Motor neuron (in vitro differentiated cells): ENCODE measurements around the gene ARL4D. TPM values are rescaled to one million over a fixed set of nuclear protein-coding genes. Genes with fewer than 3 reads are reported as not detected.
"Not testable (repeated sequence)": the region's sequence is repeated elsewhere in the genome, so short reads cannot be mapped to it uniquely, and the experiment has no call there.

Experiments
- ATAC-seq, 8 experiments: fragments of 200-7000 bp; cut with Tn5 transposase; replicated peaks in 6 of 8; 2 replicates each; pipeline ENCODE4 v1.8.0; 2021; ENCODE audit warnings: mild to moderate bottlenecking in 8 of 8, moderate library complexity in 8 of 8
- H3K27ac ChIP-seq, 2 donors: fragments of 250-450 bp; sonication (Bioruptor Pico); 2 replicates each; pipeline ENCODE4 v1.9.0; 2021; ENCODE audit warnings: antibody characterized with exemption in 2 of 2, mild to moderate bottlenecking in 2 of 2, moderate library complexity in 1 of 2
- H3K4me1 ChIP-seq, 2 donors: fragments of 250-450 bp; sonication (Bioruptor Pico); replicated peaks in 1 of 2; 2 replicates each; pipeline ENCODE4 v1.6.1; 2021; ENCODE audit warnings: antibody characterized with exemption in 2 of 2, mild to moderate bottlenecking in 2 of 2, moderate library complexity in 1 of 2
- H3K4me3 ChIP-seq, 5 donors: fragments of 250-450 bp; sonication (Bioruptor Pico); 2 replicates each; pipeline ENCODE4 v1.9.0; 2021; ENCODE audit warnings: antibody characterized with exemption in 5 of 5, mild to moderate bottlenecking in 5 of 5, moderate library complexity in 4 of 5
- WGBS, 10 experiments: fragments of 450-650 bp; shearing (Covaris generic); methylation state at CpG; one replicate each; pipeline ENCODE4 v1.0.0; 2022; 5-methylcytosine and 5-hydroxymethylcytosine counted together
- in situ Hi-C, 9 experiments: fragments of 400-800 bp; cut with MboI; loops; one replicate each; pipeline ENCODE4 v1.15.0; 2021; ENCODE audit warnings: low sequenced_read_pairs in 9 of 9, low pct_unique_long_range_greater_than_20kb in 2 of 9; ENCODE audit not compliant: unreplicated experiment in 9 of 9
- total RNA-seq, 8 experiments: library from RNA; unstranded; fragments of 300-600 nt; gene quantifications; 2 replicates each; pipeline versions ENCODE4 v1.2.3 to v1.2.4, GENCODE V29; 2022

The ARL4D gene
- total RNA-seq, 8 experiments from 2014 or later, result 3.9 to 37.7 (median 10.9) TPM

DNA sequence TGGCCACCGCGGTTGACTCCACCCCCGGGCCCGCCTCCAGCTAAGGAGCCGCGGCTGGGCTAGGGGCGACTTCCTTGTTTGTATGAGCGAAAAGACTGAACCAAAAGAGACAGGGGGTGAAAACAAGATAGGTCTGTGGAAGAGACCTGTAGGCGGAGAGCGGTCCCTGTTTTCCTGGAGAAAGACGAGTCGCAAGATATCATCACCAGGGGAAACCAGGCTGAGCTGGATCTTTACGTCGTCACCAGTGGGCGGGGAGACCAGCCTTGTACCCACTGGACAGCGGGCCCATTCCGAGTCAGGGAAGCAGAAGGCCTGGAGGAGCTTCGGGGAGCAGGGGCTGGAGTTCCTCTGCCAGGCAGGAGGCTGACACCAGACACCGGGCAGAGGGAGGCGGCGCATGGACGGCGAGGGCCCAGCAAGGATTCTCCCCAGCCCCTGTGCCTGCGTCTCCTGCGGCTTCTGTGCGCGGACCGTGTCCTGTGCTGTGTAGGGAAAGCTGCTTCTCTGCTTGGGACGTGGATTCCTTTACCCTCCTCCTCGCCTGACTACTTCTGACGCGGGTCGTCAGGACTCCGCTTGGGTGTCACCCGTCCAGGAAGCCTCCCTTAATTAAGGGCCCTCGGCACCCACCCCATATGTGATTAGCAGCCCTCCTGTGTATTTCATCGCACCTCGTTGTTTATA, 10.3 kb upstream of the ARL4D start:
- ATAC-seq, result peak; percentile 72 to 94 (median 88)
- Histone ChIP-seq H3K4me1 (peaks cover 4 to 5% of the 10 kb centered on the region in 2 donors), H3K27ac (peak overlapping the region; percentile 88 to 90), H3K4me3 (peak overlapping the region; percentile 39 to 50 (median 43))
- in situ Hi-C loops, result no loop called here
- 0 to 35% (median 0%) methylated on average over 1 to 20 of the region's 38 CpGs for WGBS, 10 experiments

DNA sequence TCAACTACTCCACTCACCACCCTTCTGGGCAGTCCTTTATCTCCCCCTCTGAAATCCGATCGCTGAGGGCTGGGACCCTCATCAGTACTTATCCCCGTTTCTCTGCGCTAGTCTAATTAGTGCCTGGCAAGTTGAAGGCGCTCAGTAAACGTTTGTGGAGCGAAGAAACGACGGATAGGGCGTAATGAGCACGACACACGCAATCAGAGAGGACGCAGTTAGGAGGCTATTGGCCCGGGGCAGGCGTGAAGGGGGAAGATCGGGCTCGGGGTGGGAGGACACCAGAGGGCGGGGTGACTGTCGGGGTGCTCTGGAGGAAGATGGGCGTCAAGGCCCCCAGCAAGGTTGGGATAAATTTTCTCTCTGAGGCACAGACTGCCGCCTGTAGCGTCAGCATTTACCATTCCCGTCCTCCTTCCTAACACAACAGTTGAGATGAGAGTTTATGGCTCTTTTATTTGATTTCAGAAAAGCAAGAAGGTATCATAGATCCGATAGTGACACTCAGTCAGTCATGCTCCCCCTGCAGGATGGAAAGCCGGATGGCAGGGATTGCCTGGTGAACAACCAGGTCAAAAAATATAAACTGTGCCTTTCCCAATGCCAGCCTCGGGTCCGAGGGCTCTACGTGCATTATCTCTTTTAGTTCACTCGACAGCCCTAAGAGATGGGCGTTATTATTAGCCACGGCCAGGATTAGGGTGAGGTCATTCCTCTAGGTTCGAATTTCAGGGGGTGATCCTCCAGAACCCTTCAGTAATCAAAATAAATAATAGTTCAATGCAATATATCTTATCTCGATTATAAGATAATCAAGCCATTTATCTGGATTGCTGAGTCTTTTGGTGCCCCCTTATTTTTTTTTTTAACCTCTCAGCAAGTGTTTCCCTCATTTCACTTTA, 9.5 kb upstream of the ARL4D start:
- peak overlapping the region; percentile 88 to 90 for H3K27ac ChIP-seq
- peaks cover 4 to 5% of the 10 kb centered on the region in 2 donors for H3K4me1 ChIP-seq
- 0 to 80% (median 13%) methylated on average over 1 to 21 of the region's 33 CpGs for WGBS, 10 experiments
- peak; percentile 37 to 66 (median 54) for ATAC-seq
- in situ Hi-C loops, result no loop called here
- H3K4me3 ChIP-seq, result peak overlapping the region; percentile 39 to 50 (median 43)

DNA sequence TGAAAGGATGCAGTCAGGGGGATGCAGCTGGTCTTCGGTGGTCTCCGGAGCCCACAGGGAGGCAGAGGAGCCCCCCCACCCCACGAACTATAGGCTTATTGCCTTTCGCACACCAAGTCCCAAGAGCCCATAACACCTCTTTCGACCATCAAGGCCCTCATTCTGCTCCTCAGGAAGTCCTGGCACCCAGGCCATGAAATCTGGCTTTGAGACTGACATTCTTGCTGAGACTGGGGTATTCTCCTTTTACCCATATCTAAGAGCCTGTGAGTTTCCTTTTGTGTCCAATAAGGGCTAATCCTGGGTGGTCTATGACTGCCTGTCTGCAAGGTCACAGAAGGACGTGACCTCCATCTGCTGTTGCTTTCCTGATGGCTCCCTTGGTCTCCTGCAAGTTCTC, 6.4 kb upstream of the ARL4D start:
- peaks cover 4 to 5% of the 10 kb centered on the region in 2 donors for H3K4me1 ChIP-seq
- H3K27ac ChIP-seq, result no peak overlapping the region
- in situ Hi-C loops, result loop anchor here in 6 of 9 experiments (10.0 kb wide), 2 partner anchors 82 to 92 kb away; partner anchors contain the start of gene DHX8 (in 5 of the 6)
- H3K4me3 ChIP-seq, result no peak overlapping the region
- no peak for ATAC-seq
- WGBS, 10 experiments, result 20 to 76% (median 67%) methylated on average over 1 to 6 of the region's 6 CpGs; no CpG with 5 or more reads in 7 of the 10 experiments

DNA sequence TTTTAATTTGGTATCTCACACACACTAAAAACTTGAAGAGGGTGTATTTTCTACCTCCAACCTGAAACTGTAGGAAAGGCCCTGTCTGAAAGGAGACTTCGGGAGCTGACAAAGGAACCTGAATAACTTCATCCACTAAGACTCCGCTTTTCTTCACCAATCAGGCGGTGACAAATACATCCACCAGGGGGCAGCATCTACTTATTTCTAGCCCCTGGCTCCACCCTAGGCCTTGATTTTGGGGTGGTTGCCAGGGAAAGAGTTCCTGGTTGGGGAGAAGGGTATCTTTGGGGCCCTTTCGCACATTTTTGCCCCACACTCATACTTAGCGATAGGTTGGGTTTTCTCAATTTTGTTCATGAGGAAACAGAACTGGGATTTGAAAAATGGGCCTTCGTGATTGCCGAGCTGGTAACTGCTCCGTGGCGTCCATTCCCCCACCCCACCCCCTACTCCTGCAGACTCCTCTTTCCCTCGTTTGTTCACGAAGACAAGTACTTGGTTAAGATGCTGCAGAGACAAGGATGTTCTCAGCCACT, 4.8 kb upstream of the ARL4D start:
- 8 to 70% (median 28%) methylated on average over 1 to 10 of the region's 11 CpGs; no CpG with 5 or more reads in 2 of the 10 experiments for WGBS, 10 experiments
- in situ Hi-C loops, result loop anchor here in 6 of 9 experiments (10.0 kb wide), 2 partner anchors 81 to 91 kb away; partner anchors contain the start of gene DHX8 (in 5 of the 6)
- Histone ChIP-seq H3K4me1 (peaks cover 0 to 5% of the 10 kb centered on the region in 2 donors), H3K27ac (no peak overlapping the region), H3K4me3 (no peak overlapping the region)
- peak; percentile 21 to 51 (median 42) for ATAC-seq

DNA sequence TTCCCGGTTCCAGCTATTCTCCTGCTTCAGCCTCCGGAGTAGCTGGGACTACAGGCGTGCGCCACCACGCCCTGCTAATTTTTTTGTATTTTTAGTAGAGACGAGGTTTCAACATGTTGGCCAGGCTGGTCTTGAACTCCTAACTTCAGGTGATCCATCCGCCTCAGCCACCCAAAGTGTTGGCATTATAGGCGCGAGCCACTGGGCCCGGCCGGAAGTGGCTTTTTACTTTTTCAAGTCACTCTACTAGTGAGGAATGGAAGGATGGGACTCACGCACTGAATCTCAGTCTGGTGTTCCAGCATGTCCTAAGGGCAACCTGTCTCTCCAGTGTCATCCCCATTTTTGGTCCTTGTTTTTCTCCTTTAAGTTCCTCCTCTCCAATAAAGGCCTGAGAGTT, 4.1 kb upstream of the ARL4D start:
- not testable (repeated sequence) for H3K4me3 ChIP-seq, ATAC-seq, H3K27ac ChIP-seq, H3K4me1 ChIP-seq
- in situ Hi-C loops, result loop anchor here in 8 of 9 experiments (5.0 to 10.0 kb wide), 3 partner anchors 80 to 90 kb away; partner anchors contain the start of gene DHX8 (in 7 of the 8)
- WGBS, 10 experiments, result 60 to 100% (median 85%) methylated on average over 1 to 8 of the region's 12 CpGs; no CpG with 5 or more reads in 4 of the 10 experiments

DNA sequence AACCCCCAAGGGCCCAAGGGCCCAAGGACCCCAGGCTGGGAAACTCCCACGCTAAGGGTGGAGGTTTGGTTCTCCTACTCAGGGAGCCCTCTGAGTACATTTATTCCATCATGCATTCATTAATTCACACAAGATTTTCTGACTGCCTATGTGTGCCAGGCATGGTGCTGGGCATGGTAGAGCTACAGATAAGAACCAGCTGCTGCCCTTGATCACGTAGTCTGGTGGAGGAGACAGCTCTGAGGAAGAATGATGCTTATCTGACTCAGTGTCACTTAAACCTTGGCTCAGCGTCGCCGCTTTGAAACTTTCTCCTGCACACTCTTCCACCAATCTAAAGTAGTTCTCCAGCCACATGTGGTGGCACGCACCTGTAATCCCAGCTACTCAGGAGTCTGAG, 3.6 kb upstream of the ARL4D start:
- in situ Hi-C loops, result loop anchor here in 8 of 9 experiments (5.0 to 10.0 kb wide), 3 partner anchors 80 to 90 kb away; partner anchors contain the start of gene DHX8 (in 7 of the 8)
- WGBS, 10 experiments, result 80 to 85% methylated on average over 1 to 4 of the region's 6 CpGs; no CpG with 5 or more reads in 8 of the 10 experiments

DNA sequence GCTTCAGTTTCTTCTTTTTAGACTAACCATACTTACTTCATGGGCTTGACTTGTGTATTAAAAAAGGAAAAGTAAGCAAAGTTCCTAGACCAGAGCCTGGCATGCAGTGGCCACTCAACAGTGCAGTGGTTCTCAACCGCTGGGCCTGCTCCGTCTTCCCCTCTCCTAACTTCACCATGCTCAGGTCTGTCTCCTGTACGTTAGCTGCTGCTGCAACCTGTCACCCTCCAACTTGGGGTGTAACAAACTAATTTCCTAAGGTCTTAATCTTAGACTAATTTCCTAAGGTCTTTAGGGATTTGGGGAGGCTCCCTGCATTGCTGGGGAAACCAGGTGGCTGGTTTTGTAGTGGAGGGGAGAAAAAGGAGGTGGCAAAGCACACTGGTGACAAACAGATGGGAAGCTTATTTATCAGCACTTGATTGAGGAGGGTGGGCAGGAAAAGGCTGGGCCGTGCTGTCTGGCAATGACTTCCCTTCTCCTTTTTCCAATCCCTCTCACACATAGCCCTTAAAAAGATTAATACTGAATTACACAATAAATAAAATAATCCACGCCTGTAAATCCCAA, 2.2 kb upstream of the ARL4D start:
- Histone ChIP-seq H3K27ac (no peak overlapping the region), H3K4me1 (peaks cover 9 to 19% of the 10 kb centered on the region in 2 donors), H3K4me3 (no peak overlapping the region)
- WGBS, 10 experiments, result 20 to 100% (median 84%) methylated on average over 1 to 5 of the region's 5 CpGs; no CpG with 5 or more reads in 3 of the 10 experiments
- in situ Hi-C loops, result loop anchor here in 8 of 9 experiments (5.0 to 10.0 kb wide), 3 partner anchors 78 to 88 kb away; partner anchors contain the start of gene DHX8 (in 7 of the 8)
- ATAC-seq, result no peak

More for the DNA sequence above, 3.6 kb upstream of the ARL4D start:
- Histone ChIP-seq H3K27ac (no peak overlapping the region), H3K4me3 (no peak overlapping the region), H3K4me1 (peaks cover 2 to 5% of the 10 kb centered on the region in 2 donors)
- no peak for ATAC-seq

DNA sequence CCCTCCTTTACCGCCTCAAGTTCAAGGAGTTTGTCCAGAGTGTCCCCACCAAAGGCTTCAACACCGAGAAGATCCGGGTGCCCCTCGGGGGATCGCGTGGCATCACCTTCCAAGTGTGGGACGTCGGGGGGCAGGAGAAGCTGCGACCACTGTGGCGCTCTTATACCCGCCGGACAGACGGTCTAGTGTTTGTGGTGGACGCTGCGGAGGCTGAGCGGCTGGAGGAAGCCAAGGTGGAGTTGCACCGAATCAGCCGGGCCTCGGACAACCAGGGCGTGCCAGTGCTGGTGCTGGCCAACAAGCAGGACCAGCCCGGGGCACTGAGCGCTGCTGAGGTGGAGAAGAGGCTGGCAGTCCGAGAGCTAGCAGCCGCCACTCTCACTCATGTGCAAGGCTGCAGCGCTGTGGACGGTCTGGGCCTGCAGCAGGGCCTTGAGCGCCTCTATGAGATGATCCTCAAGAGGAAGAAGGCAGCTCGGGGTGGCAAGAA, 1.1 kb downstream of the ARL4D start:
- Histone ChIP-seq H3K4me1 (peaks cover 6 to 21% of the 10 kb centered on the region in 2 donors), H3K4me3 (peak overlapping the region in 4 of 5 donors; percentile 51 to 95 (median 72)), H3K27ac (no peak overlapping the region)
- peak in 5 of 8 experiments; percentile 2 to 16 (median 8) for ATAC-seq
- 80 to 100% (median 94%) methylated on average over 1 to 7 of the region's 28 CpGs; no CpG with 5 or more reads in 6 of the 10 experiments for WGBS, 10 experiments
- in situ Hi-C loops, result loop anchor here (5.0 to 10.0 kb wide), 3 partner anchors 75 to 85 kb away; partner anchors contain the start of gene DHX8 (in 8 of the 9)

DNA sequence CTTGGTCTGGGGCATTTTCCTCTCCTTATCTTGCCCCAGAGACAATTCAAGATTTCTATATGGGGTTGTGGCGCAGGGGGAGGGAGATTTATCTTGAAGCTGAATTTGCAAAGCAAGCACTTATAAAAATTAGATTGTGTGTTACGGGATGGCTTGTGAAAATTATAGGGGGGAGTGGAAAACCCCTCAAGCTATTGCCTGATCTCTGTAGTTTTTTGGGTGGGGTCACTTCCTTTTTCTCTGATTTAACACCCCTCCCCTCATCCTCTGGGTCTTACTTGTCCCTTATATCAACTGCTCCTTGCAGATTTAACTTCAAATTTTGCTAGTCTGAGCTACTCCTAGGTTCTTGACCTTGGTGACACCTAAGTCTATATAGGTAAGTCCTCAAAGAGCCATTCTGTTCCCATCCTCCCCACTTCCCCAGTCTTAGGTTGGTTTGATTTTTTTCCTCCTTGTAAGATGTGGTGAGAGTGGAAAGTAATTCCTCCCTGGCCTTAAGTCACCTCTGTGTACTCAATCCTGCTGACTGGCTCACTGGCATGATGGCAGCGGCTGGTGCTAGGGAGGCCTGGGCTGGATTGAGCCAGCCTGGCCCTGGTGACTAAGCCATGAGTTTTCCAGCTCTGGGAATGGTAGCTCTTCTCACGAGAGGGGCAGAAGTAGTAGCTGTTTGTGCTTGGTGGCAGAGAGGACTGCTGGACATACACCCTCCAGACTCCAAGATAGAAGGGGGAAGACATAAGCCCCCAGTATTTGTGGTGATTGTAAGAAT, 2.3 kb downstream of the ARL4D start:
- 0 to 100% (median 66%) methylated on average over 1 to 4 of the region's 4 CpGs; no CpG with 5 or more reads in 2 of the 10 experiments for WGBS, 10 experiments
- Histone ChIP-seq H3K4me1 (peaks cover 6 to 21% of the 10 kb centered on the region in 2 donors), H3K4me3 (peak overlapping the region in 2 of 5 donors; percentile 51 to 76), H3K27ac (peak overlapping the region in 1 of 2 donors; percentile 24)
- in situ Hi-C loops, result loop anchor here in 1 of 9 experiments (10.0 kb wide), 1 partner anchor 84 kb away; the partner anchor contains the start of gene DHX8
- peak; percentile 4 to 81 (median 61) for ATAC-seq

DNA sequence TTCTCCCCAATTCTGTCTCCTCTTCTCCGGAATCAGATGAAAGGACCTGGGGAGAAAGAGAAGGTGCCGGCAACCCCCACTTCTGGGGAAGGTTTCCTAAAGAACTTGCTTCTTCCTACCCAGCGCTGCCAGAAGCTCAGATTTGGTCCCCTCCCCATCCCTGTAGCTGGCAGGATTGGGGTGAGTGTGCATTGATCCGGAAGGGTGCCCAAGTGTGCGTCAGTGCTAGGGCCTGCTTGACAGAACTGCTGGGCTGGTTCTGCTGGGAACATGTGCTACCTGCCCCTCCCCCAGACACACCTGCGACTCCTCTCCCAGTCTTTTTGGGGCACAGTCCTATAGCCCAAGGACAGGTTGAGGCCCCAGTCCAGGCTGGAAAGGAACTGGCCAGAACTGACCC, 3.3 kb downstream of the ARL4D start:
- no peak overlapping the region for H3K4me3 ChIP-seq
- ATAC-seq, result peak in 1 of 8 experiments; percentile 1
- H3K27ac ChIP-seq, result no peak overlapping the region
- H3K4me1 ChIP-seq, result peaks cover 6 to 21% of the 10 kb centered on the region in 2 donors
- in situ Hi-C loops, result loop anchor here in 1 of 9 experiments (10.0 kb wide), 1 partner anchor 83 kb away; the partner anchor contains the start of gene DHX8
- WGBS, 10 experiments, result 60 to 100% (median 94%) methylated on average over 1 to 3 of the region's 6 CpGs; no CpG with 5 or more reads in 5 of the 10 experiments

DNA sequence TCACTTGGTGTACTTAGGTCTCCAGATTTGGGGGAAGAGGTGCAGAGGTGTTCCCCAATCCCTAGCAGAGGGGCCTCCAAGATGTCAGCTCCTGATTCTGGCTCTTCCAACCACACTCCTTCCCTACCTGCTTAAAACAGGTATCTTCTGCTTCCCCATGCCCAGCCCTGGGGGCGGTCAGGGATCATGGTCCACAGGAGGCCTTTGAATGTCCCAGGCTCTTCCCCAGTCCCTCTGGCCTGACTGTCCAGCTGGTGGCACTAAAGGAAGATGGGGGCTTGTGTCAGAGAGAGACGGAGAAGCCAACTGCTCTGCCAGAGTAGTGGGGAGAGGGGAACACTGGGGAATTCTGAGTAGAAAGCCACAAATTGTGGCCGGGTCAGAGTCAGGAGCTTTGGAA, 3.8 kb downstream of the ARL4D start:
- in situ Hi-C loops, result loop anchor here in 1 of 9 experiments (10.0 kb wide), 1 partner anchor 82 kb away; the partner anchor contains the start of gene DHX8
- Histone ChIP-seq H3K4me3 (no peak overlapping the region), H3K4me1 (peaks cover 6 to 21% of the 10 kb centered on the region in 2 donors)

More for the DNA sequence above, 3.8 kb downstream of the ARL4D start:
- no peak overlapping the region for H3K27ac ChIP-seq
- WGBS, 10 experiments, result 65 to 100% (median 100%) methylated on average over 1 to 2 of the region's 3 CpGs; no CpG with 5 or more reads in 5 of the 10 experiments
- ATAC-seq, result no peak
